HG03354 (cell line): ENCODE results near the gene KRTAP29-1.

Experiments
- ATAC-seq: cut with Tn5 transposase; IDR thresholded peaks from one replicate; pipeline ENCODE4 v1.9.1; 2021; ENCODE audit warnings: mild to moderate bottlenecking; ENCODE audit not compliant: unreplicated experiment, poor library complexity, severe bottlenecking

The KRTAP29-1 gene

DNA sequence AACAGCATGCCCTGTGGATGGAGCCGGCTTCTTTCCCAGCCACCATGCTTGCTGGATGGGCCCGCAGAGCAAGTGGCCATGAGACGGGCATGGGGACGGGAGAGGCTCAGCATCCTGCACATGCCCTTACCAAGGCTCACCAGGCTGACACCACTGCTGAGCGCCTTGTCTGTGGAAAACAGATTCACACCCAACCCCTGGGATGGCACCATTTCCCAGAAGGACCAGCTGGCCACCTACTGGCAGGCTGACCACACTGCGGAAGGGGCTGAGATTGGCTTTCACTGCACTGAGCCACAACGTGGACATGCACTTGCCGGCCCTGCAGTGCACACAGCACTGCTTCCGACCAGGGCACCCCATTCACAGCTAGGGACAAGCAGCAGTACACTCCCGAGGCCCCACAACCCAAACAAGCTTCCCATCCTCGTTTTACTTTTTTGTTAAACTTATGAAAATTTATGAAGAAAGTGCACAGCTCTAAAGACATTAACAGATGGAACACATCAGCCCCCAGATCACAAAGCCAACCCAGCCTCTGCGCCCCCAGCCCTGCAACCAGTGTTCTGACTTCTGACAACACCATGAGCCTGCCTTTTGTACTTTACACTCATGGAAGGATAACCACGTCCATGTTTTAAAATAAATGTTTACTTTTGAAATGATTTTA, 26.8 kb upstream of the KRTAP29-1 start:
- ATAC-seq, result no peak

DNA sequence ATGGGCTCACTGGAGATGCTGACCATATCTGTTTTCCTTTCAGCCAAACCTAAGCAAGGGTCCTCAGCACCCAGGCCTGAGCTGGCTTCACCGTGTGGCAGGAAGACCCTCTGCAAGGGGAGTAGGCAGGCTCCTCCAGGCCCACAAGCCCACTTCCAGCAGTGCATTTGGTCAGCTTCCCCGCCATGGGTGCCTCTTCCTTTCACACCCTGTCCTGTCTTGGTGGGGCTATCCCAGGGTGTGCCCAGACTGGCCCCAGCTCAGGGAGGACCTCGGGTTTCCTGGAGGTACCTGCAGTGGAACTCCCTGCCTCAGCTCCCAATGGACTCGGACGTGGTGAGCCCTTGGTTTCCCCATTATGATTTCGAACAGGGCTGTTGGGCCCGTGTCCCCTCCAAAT, 25.6 kb upstream of the KRTAP29-1 start:
- ATAC-seq, result no peak

DNA sequence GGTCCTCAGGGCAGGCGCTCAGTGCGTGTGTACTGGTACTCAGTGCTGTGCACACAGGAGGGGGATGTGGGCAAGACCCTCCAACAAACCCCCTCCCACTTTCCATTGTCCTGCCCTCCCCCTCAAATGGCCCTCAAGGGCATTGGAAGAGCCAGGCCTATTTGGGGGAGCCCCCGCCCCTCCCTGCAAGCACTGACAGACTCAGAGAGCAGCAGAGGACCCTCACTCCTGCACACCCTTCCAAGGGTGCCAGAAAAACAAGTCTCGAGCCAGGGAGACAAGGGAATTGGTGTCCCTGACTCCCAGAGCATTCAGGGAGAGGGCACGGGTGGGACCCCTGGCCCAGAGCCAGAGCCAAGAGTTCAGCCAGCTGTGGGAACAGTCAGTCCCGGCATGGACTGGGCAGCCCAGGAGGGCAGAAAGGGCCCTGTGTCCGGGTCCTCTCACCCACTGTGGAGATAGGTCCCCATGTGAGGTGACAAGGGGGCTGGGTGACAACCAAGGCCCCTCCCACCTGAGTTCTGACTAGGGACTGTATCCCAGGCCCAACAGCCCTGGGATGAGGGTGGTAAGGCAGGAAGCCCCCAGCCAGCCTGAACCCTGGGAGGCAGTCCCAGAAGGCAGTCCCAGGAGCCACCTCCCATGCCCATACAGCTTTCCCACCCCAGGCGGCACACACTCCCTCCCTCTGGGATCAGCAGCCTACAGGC, 24.9 kb upstream of the KRTAP29-1 start:
- no peak for ATAC-seq

DNA sequence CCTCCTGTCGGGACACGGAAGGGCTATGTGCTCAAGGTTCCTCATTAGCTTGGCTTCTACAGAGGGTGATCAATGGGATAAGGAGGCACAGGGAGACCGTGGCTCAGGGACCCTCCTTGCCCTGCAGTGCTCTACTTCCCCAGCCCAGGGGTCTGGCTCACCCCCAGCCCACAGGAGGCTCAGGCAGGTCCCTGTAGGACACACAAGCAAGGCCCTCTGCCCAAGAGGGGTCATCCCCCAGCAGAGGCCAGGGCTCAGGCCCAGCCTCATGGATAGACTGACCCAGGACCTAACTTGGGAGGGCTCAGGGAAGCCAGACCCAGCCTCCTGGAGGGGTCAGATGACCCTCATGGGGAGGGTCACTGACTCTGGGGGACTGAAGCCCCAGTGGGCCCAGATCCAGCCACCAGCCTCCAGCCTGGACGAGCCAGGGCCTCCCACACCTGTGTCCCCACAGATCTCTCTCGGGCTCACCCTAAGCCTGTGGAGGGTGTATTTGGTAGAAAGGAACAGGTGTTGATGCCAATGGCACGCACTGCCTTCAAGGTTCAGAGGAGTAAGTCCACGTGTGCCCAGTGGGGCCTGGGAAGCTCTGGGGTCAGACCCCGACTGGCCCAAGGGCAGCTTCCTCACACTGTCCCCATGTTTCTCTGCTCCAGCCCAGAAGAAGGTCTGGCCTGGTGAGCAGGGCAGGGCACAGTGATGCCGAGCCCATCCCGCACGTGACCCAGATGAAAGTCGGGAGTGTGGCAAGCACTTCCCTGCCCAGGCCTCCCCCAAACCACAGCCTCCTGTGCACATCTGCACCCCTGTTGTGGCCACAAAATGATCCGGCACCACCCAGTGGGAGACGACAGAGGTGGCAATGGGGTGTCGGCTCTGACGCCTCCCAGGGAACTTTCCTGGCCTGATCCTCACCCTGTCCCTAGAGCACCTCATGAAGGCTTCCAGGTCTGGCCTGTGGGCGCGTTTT, 23.8 kb upstream of the KRTAP29-1 start:
- ATAC-seq, result no peak

DNA sequence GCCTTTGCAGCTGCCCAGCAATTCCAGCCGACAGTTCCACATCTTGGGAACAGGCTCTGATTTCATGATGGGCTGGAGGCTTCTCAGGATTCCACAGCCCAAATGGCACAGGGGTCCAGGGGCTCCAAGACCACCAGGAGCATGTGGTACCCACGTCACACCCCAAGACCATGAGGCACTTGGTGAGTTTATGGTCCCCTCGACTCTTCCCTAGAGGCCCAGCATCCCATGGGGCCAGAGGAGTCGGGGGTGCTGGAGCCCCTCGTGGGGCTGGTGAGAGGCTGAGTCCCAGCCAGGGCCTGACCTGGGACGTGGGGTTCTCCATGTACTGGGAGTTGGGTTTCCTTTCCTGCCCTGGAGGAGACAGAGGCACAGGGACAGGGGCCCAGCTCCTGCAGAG, 23.0 kb upstream of the KRTAP29-1 start:
- ATAC-seq, result no peak

DNA sequence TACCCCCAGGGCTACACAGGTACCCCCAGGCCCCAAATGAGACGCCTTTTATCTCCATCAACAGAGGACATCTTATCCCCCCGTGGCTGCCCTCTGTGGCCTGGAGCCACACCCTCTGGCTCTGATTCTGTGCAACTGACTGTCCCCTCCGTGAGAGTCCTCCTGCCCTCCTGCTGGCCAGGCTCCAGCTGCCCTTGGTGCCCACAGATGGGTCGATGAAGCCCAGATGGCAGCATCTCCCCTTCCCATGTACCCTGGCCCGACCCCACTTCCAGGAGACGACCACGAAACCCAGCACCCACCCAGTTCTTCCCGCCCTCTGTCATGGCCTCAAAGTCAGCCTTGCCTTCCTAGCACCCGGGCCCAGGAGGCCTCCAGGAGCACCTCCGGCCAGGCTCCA, 22.5 kb upstream of the KRTAP29-1 start:
- no peak for ATAC-seq

DNA sequence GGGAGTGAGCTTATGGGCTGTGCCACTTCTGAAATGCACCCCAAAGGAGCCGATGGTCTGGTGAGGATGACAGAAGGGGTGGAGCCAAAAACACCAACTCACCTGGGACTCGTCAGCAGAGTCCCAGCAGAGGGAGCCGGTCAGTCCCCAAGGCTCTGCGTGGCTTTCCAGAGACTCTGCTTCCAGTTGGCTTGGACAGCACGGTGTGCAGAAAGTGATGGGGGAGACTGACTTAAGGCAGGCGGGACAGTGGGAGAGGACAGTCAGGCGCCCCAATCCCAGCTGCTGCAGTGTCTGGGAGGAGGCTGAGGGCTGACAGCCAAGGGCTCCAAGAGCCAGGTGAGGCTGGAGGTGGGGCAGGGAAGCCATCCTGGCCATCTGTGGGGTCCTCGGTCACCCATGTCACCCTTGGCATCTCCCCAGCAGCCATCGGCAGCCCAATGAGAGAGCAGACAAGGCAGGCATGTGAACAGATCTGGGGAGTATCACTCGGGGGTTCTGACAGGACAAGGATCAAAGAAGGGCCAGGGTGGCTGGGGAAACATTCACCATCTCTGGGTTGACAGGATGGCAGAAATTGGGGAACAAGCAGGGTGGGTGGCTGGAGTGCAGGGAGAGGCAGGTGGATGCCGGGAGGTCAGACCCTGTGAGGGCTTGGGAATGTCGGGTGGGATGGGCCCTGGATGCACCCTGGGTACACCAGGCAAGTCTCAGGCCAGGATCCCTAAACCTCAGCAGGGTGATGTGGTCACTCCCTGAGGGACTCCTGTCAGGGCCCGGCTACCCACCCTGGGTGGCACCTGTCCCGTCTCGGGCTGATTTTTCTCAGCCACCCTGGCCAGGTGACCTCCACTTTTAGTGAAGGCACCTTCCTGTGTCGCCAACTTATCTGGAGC, 21.8 kb upstream of the KRTAP29-1 start:
- no peak for ATAC-seq

DNA sequence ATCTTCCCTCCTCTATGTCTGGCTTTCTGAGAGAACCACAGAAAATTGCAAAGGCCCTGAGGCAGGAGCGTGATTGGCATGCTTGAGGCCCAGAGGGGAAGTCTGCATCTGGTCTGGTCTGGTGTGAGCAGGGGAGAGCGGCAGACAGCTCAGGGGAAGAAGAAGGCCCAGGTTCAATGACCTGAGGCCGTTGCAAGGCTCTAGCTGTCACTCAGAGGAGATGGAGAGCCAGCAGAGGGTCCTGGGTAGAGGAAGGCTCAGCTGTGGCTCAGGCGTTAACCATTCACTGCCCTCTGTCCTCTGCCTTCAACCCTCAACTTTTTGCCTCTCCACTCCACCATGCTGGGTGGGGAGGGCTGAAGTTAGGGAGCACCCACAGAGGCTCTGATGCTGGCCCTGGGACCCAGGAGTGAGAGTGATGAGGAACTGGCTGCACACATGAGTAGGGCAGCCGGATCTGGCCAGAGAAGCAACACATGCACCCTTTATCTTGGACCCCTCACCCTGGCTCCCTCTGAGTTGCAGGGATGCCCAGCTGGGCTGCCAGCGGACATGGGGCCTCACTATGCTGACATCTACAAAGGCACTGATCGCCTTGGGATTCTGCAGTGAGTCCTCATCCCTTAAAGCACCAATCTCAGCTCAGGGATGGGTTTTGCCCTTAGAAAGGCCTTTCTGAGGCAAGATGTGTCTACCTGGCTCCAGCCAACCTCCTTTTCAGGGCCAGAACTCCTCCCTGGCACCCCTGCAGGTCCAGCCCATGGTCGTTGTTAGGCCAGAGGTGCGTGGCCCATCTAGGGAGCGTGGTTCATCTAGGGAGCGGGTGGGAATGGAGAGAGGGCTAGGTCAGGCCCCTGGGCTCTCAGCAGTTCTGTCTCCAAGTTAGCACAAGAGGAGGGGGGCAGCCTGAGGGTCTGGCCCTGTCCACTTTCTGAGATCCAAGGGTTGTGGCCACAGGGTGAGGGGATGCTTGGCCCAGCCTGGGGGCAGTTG, 20.5 kb upstream of the KRTAP29-1 start:
- ATAC-seq, result no peak

DNA sequence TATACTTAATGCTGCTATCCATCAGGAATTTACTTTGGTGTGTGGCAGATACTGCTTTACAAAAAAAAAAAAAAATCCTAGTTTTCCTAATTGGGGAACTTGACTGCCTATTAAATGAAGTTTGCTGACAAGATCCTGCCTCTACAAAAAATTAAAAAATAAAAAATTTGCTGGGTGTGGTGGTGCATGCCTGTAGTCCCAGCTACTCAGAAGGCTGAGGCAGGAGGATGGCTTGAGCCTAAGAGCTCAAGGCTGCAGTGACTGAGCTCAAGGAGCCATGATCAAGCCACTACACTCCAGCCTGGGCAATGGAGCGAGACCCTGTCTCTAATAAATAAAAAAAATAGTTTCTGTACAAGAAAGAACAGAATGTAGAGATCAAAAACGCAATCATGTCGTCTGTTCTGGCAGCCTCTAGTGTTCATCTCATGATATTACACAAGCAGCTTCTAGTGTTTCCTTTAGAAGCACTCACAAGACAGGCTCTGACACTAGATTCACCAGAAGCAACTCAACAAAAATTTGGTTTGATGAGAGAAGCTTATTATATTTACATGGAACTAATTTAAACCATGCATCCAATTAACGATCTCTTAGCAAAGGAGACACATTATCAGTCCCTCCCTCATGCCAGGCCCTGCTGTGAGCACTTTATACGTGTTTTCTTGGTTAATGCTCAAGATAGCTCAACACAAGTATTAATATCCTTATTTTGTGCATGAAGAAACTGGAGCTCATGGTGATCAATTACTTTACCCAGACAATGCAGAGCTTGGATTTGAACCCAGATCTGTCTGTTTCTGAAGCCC, 19.6 kb upstream of the KRTAP29-1 start:
- ATAC-seq, result no peak

DNA sequence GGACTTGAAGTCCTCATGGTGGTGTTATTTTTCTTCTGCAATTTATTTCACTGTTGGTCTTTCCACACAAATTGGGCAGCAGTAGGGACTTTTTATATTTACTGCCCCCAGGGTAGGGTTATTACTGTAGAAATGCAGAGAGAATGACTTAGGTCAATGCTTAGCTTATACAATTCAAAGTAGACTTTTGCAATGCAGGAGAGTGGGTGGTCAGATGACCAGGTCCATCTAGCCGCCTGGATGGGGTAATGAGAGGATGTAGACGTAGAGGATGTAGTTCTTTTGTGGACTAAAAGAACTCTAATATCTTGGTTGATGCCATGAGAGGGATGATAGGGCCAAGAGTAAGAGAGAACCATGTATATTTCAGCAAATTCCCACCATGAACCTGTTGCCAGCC, 15.6 kb upstream of the KRTAP29-1 start:
- ATAC-seq, result no peak

DNA sequence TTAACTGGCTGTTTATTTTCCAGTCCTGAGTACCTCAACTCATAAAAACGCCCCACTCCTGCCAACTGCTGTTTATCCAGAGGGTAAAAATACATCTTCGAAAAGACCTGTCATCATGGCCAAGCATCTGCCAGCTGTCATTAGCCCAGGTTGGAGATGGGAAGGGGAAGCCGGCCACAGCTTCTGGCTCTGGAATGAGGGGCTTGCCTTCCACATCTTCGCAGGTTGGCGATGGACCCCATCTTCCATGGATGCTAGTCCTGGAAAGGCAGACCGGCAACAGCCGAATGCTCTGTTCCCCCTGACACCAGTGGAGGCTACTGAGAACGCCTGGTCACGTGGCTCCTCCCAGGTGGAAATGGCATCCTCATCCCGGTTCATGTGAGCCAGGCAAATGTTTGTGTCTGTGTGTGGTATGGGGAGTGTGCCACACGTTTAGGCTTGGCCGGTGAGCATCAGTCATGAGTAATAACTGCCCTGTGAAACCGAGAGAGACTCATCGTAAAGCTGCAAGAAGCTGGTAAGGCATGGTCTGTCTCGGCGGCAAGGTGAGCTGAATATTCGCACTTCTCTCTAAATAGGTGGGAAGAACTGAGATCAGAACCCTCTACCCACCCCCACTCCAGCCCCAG, 13.3 kb upstream of the KRTAP29-1 start:
- ATAC-seq, result no peak

DNA sequence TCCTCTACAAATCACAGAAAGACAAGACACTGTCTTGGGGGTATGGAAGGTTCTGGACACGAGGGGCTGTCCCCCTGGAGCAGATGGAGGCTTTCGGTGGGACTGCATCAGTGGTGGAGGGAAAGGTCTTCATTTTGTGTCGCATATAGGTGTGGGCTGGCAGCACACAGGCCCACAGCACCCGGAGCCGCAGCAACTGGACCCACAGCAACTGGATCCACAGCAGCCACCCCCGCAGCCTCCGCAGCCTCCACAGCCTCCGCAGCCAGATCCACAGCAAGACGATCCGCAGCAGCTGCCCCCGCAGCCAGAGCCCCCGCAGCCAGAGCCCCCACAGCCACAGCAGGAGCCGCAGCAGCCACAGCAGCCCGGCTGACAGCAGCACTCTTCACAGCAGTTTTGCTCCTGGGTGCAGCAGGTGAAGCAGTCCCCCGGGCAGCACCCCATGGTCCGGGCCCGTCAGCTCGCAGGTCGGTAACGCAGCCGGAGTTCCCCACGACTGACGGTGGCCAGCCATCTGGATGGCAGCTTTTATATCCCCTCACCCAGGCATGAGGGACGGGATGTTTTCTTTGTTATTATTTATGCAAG, 12.6 kb upstream of the KRTAP29-1 start, which contains the start of gene KRTAP17-1:
Gene KRTAP17-1 (minus strand): TSS at position 507 of the 591 bp plus-strand sequence. CDS start 60 bp downstream, at position 447.
- no peak for ATAC-seq

DNA sequence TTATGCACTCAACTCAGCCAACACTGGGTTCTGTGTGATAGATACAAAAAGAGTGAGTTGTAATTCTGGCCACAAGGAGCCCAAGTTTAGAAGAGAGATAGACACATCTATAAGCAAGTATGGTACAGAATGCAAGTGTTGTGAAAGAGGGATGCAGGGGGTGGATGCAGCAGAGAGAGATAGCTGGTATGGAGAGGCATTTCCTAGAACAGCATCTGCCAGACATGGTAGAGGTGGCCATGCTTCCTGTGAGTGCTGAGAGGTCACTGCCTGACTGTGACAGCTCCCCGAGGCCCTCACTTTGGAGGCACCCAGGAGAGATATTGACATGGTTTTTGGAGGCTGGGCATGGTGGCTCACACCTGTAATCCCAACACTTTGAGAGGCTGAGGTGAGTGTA, 8.5 kb upstream of the KRTAP29-1 start:
- ATAC-seq, result no peak

DNA sequence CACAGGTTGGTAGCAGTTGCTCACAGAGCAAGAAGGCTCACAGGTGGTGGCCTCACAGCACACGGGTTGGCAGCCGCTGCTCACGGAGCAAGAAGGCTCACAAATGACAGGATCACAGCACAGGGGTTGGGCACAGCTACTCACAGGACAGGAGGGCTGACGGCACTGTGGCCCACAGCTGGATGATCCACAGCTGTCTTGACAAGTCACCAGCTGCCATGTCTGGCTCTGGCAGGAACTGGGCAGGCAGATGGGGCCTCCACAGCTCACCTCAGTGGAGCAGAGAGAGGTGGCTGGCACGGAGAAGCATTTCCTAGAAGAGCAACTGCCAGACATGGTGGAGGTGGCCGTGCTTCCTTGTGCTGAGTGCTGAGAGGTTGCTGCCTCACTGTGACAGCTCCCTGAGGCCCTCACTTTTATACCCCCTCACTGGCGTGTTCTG, 6.3 kb upstream of the KRTAP29-1 start, which contains the start of gene KRTAP16-1:
Gene KRTAP16-1 (minus strand): TSS at position 392 of the 442 bp plus-strand sequence. CDS start 56 bp downstream, at position 336.
- ATAC-seq, result no peak

DNA sequence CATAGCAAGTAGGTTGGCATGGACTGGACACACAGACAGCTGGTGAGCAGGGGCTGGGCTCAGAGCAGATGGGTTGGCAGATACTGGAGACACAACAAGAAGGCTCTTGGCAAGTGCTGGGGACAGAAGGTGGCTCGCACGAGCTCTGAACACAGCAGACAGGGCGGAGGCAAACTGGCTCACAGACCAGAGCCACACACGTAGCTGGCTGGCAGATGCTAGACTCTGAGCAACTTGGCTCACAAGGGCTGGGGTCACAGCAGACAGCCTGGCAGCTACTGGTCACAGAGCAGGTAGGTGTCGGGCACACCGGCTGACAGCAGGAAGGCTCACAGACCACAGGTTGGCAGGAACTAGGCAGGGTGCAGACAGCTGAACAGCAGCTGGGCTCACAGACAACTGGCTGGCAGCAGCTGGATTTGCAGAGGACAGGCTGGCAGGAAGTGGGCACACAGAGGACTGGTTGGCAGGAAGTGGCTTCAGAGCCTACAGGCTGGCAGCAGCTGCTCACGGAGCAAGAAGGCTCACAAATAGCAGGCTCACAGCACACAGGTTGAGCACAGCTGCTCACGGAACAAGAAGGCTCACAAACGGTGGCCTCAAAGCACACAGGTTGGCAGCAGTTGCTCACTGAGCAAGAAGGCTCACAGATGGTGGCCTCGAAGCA, 5.7 kb upstream of the KRTAP29-1 start:
- ATAC-seq, result no peak

DNA sequence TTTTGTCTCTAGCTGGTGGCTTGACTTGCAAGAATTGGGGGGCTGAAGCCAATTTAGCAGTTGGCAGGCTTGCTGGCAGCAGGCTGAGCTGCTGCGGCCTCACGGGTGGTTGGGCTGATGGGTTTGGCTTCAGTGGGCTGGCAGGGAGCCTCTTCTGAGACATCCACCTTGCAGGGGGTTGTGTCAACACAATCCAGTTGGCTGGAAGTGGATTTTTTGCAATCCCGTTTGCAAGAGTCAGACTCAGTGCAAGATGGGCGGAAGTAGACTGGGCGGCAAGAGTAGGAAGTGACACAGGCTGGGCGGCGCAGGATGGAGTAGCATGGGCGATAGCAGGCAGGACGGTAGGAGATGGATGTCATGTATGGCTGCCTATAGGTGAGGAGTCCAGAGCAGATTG, 5.0 kb upstream of the KRTAP29-1 start:
- ATAC-seq, result no peak
